ENCODE data around the gene KMT5B. TPM values are rescaled to one million over a fixed set of nuclear protein-coding genes. Genes with fewer than 3 reads are reported as not detected.

The KMT5B gene
- total RNA-seq, 2 experiments from 2014 or later = 29.2 to 32.2 TPM

- Mint-ChIP-seq H3K4me3 (no peak overlapping the region), H3K27ac (no peak overlapping the region), H3K36me3 (peaks cover 11% of the 10 kb centered on the region), H3K9me3 (no peaks in the 10 kb centered on the region), H3K4me1 (no peaks in the 10 kb centered on the region), H3K27me3 (no peaks in the 10 kb centered on the region)
- DNase-seq = no peak
- POLR2A ChIA-PET = no interaction called here
- no peak for ATAC-seq (ENCODE audit: low read depth)
Observed at GRCh38 chr11:68159665-68160064, 53.4 kb downstream of the KMT5B start.

DNA sequence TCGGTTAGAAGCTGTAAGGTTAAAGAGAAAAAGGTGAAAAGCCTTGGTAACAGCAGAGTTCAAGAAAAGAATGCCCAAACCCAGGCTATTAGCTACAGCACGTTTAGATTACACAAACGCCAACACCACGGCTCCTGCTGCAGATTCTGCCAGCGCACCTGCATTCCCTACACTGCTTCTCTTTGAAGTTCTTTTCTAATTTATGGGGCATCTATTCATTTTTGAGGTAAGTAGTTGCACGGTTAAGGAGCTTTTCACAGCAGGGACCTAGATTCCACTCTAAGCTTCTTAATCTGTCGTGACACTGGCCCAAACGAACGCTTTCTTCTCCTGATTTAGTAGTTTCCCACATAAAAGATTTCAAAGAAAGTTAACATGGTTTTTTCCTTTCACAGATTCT lies 53.9 kb downstream of the KMT5B start:
- no peaks in the 10 kb centered on the region for H3K4me1 Mint-ChIP-seq
- ATAC-seq (ENCODE audit: low read depth) (no peak), DNase-seq (no peak)
- no peaks in the 10 kb centered on the region for H3K9me3 Mint-ChIP-seq
- peaks cover 11% of the 10 kb centered on the region for H3K36me3 Mint-ChIP-seq
- no peaks in the 10 kb centered on the region for H3K27me3 Mint-ChIP-seq
- H3K4me3 Mint-ChIP-seq = no peak overlapping the region
- POLR2A ChIA-PET = no interaction called here
- H3K27ac Mint-ChIP-seq = no peak overlapping the region

DNA sequence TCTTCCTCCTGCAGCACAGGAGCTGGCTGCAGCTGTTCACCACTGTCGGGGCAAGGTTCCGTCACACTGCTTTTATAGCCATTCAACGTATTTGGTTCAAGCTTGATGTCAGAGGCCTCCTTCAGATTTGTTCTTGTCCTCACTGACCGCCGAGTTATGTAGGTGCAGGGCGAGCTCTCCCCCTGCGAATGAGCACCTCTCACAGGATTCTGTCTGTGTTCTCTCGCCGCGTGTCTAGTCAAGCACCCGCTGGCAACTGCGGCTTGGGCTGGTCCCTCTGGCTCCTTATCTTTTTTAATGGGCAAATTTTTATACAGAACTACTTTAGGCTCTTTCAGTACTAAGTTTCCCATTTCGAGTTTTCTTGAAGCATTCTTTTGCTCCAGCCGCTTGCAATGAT lies 54.5 kb downstream of the KMT5B start:
- Mint-ChIP-seq H3K9me3 (no peaks in the 10 kb centered on the region), H3K4me3 (no peak overlapping the region), H3K4me1 (no peaks in the 10 kb centered on the region), H3K27ac (no peak overlapping the region), H3K36me3 (peaks cover 11% of the 10 kb centered on the region), H3K27me3 (no peaks in the 10 kb centered on the region)
- ATAC-seq (ENCODE audit: low read depth) (no peak), DNase-seq (no peak)
- POLR2A ChIA-PET = no interaction called here

- Mint-ChIP-seq H3K27me3 (no peaks in the 10 kb centered on the region), H3K27ac (no peak overlapping the region), H3K36me3 (peaks cover 2% of the 10 kb centered on the region), H3K4me1 (peaks cover 1% of the 10 kb centered on the region), H3K9me3 (no peaks in the 10 kb centered on the region), H3K4me3 (no peak overlapping the region)
- DNase-seq (no peak), ATAC-seq (ENCODE audit: low read depth) (no peak)
- POLR2A ChIA-PET = no interaction called here
Observed at GRCh38 chr11:68153742-68154141, 59.4 kb downstream of the KMT5B start.

GRCh38 chr11:68150037-68150436 lies 63.1 kb downstream of the KMT5B start:
- H3K27ac Mint-ChIP-seq = no peak overlapping the region
- H3K4me1 Mint-ChIP-seq = peaks cover 3% of the 10 kb centered on the region
- no peak for DNase-seq
- no peak for ATAC-seq (ENCODE audit: low read depth)
- H3K4me3 Mint-ChIP-seq = no peak overlapping the region
- no peaks in the 10 kb centered on the region for H3K36me3 Mint-ChIP-seq
- peaks cover 2% of the 10 kb centered on the region for H3K27me3 Mint-ChIP-seq
- no peaks in the 10 kb centered on the region for H3K9me3 Mint-ChIP-seq
- POLR2A ChIA-PET = no interaction called here

DNA sequence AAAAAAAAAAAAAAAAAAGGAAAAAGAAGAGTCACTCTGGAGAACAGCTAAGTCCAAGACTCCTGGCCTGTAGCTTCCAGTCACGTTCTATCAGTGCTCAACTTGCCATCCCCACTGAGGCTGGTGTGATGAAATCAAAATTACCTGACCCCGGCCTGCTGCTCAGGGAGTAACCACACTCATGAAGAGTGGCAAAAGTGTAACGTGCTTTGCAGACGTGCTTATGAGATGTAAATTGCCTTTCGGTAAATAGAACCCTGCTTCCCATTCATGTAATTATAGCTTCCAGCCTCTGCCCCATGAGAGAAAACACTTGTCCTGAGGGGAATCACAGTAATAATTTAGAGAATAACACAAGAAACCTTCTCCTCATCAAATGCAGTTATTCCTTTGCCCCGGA lies 63.7 kb downstream of the KMT5B start:
- peaks cover 9% of the 10 kb centered on the region for H3K4me1 Mint-ChIP-seq
- H3K27ac Mint-ChIP-seq = no peak overlapping the region
- H3K9me3 Mint-ChIP-seq = no peaks in the 10 kb centered on the region
- POLR2A ChIA-PET = no interaction called here
- no peak for DNase-seq
- H3K4me3 Mint-ChIP-seq = no peak overlapping the region
- H3K36me3 Mint-ChIP-seq = no peaks in the 10 kb centered on the region
- ATAC-seq (ENCODE audit: low read depth) = no peak
- peaks cover 2% of the 10 kb centered on the region for H3K27me3 Mint-ChIP-seq

DNA sequence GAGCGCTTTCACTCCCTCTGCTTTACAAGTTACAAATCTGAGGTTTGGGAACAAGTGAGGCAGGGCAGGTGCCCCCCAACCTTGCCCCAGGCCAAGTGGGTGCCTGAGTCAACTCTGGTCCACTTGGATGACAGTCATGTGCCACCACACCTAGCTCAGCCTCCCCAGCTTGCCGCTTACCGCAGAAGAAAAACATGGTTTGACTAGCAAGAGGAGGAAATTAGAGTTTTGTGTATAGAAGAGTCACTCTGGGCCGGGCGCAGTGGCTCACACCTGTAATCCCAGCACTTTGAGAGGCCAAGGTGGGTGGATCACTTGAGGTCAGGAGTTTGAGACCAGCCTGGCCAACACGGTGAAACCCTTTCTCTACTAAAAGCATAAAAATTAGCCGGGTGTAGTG lies 64.2 kb downstream of the KMT5B start:
- POLR2A ChIA-PET = no interaction called here
- Mint-ChIP-seq H3K9me3 (no peaks in the 10 kb centered on the region), H3K4me3 (no peak overlapping the region), H3K27me3 (peaks cover 2% of the 10 kb centered on the region), H3K27ac (no peak overlapping the region), H3K4me1 (peaks cover 9% of the 10 kb centered on the region), H3K36me3 (no peaks in the 10 kb centered on the region)
- no peak for ATAC-seq (ENCODE audit: low read depth)
- DNase-seq = no peak

- Mint-ChIP-seq H3K4me3 (no peak overlapping the region), H3K4me1 (peaks cover 9% of the 10 kb centered on the region), H3K9me3 (no peaks in the 10 kb centered on the region), H3K27ac (no peak overlapping the region), H3K27me3 (peaks cover 2% of the 10 kb centered on the region), H3K36me3 (no peaks in the 10 kb centered on the region)
- ATAC-seq (ENCODE audit: low read depth) = no peak
- POLR2A ChIA-PET = no interaction called here
- DNase-seq = no peak
Observed at GRCh38 chr11:68148071-68148805, 64.9 kb downstream of the KMT5B start.

DNA sequence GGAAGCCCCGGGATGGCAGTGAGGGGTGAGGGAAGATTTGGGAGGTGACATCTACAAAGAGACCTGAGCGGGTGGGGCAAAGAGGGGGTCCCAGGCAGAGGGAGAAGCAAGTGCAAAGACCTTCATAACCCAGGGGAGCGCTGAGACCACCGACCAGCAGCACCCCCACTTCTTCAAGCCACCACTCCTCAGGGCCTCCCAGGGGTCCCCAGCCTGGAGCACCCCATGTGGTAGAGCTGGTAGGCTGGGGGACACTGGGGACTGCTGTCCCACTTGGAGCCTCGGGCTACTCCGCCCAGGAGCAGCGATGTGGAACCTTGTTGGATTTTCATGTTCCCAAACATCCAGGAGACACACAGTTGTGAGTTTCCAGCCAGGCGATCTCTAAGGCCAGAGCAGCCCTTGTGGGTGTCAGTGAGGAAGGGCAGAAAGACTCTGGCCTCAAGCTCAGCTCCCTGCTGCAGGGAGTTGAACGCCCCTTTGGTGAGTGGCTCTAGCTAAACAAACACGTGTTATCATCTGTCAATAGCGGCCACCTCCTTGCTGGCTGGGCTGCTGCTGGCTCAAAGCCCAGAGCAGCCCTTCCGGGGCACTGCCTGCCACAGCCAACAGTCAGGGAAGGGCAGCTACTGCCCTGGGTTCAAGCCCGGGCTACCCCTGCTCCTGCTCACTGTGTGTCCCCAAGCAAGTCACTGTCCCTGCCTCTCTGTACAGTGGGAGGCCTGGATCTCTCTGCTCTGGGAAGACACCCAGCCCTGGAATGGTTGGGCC lies 66.2 kb downstream of the KMT5B start:
- Mint-ChIP-seq H3K27me3 (peaks cover 2% of the 10 kb centered on the region), H3K27ac (no peak overlapping the region), H3K9me3 (no peaks in the 10 kb centered on the region), H3K4me1 (peaks cover 15% of the 10 kb centered on the region), H3K4me3 (no peak overlapping the region), H3K36me3 (no peaks in the 10 kb centered on the region)
- no peak for ATAC-seq (ENCODE audit: low read depth)
- POLR2A ChIA-PET = no interaction called here
- no peak for DNase-seq

DNA sequence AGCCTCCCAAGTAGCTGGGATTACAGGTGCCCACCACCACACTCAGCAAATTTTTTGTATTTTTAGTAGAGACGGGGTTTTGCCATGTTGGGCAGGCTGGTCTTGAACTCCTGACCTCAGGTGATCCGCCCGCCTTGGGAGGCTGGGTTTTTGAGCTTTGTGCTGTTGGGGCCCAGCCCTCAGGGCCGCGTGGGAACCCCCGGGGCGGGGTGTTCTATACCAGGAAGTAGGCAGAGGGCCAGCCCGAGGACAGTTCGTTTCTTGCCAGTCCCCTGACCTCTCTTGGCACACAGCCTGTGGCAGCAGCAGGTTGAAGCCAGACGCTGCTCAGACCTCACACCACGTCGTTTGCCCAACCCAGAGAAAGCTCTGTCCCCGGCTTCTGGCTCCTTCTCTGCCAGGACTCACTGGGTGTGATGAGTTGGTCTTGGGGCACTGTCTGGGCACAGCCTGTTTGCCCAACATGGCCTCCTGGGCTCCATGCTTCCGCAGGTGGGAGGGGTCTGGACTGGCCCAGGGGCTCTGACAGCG lies 67.0 kb downstream of the KMT5B start:
- ATAC-seq (ENCODE audit: low read depth) (no peak), DNase-seq (peak; percentile 33)
- H3K27me3 Mint-ChIP-seq = peaks cover 2% of the 10 kb centered on the region
- H3K27ac Mint-ChIP-seq = no peak overlapping the region
- H3K9me3 Mint-ChIP-seq = no peaks in the 10 kb centered on the region
- POLR2A ChIA-PET = no interaction called here
- H3K36me3 Mint-ChIP-seq = no peaks in the 10 kb centered on the region
- no peak overlapping the region for H3K4me3 Mint-ChIP-seq
- peaks cover 15% of the 10 kb centered on the region for H3K4me1 Mint-ChIP-seq

DNA sequence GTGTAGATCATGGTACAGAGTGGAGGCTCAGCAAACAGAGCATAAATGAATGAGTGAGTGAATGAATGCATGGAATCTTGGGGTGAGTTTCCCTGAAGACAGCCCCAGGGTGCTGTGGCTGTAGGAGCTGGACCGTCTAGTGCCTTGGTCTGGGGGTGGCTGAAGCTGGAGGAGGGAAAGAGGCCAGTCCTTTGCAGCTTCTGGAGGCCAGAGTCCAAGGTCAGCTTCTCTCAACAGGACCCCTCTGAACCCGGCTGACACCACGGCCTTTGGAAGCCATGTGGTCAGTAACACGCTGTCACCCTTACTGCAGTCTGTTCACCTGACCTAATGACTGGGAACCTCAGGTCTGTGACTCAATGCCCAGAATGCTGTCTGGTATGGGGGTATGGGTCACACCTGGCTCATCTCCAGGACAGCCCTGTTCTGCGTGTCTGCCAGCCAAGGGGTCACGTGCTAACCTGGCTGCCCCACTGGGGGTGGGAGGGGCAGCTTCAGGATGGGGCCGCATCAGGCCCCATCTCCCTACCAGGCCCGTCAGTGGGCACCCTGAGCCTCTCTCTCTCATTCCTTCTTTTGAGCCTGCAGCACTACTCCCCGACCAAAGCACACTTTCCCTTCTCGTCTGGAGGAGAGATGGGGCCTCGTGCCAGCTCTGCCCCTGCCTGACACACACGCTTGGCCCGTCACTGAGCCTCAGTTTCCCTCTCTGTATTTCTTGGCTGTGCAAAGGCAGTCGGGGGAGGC lies 67.8 kb downstream of the KMT5B start:
- no peak overlapping the region for H3K4me3 Mint-ChIP-seq
- POLR2A ChIA-PET = interaction anchor here (1.1 kb wide), 1 partner anchor 54 kb away, joined by 3 read pairs; no protein-coding TSS in a partner anchor
- H3K9me3 Mint-ChIP-seq = no peaks in the 10 kb centered on the region
- no peak overlapping the region for H3K27ac Mint-ChIP-seq
- DNase-seq (peak; percentile 25), ATAC-seq (ENCODE audit: low read depth) (no peak)
- peaks cover 4% of the 10 kb centered on the region for H3K27me3 Mint-ChIP-seq
- peaks cover 15% of the 10 kb centered on the region for H3K4me1 Mint-ChIP-seq
- no peaks in the 10 kb centered on the region for H3K36me3 Mint-ChIP-seq

DNA sequence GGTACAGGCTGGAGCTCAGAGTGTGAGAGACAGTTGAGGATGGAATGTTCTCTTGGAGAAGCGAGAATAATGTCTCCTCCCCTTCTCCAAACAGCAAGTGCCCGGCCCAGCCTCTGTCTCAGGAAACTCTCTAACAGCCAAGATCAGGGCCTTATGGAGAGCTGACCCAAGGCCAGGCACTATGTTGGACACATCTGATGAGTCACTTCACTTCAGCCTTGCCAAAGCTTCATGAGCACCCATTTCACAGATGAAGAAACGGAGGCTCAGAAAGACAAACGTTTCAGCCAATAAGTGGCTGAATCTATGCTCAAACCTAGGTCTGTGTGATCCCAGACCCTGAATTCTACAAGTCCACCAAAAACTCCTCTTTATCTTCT lies 69.8 kb downstream of the KMT5B start:
- Mint-ChIP-seq H3K27ac (peak overlapping the region; percentile 30), H3K36me3 (no peaks in the 10 kb centered on the region), H3K4me1 (peaks cover 14% of the 10 kb centered on the region), H3K9me3 (no peaks in the 10 kb centered on the region), H3K27me3 (peaks cover 10% of the 10 kb centered on the region), H3K4me3 (no peak overlapping the region)
- DNase-seq = no peak
- POLR2A ChIA-PET = no interaction called here
- no peak for ATAC-seq (ENCODE audit: low read depth)

DNA sequence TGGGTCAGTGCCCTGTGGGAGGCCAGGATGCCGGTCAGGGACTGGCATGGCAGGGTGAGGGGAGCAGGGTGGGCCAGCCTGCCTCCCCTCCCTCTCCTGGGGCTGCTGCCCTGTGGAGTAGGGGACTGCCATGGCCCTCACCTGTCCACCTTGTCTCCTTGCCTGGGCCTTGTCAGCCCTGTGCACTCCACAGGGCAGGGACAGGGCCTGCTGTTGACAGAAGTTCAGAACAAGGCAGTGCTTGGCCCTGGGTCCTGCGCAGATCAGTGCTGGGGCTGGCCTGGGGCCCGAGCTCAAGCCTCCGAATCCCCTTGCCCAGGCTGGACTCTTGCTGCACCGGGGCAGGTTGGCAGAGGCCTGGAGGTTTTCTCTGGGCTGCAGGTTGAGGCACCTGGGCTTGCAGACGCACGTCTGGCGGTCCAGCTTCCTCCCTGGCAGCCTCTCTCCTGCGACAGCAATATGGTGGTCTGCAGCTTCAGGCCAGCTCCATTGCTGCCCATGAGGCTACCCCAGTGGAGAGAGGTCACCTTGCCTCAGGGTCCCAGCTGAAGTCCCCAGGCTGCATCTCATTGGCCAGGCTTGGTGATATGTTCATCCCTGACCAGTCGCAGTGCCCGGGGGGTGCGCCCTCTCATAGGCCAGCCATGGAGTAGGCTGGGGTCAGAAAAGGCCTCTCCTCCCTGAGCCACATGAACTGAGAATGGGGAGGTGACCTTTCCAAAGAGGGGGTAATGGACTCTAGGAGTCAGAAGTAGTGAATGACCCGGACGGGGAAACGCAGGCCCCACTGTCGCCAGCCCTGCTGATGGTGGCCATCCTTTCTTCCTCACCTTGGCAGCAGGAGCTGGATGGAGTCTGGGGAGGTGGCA lies 70.4 kb downstream of the KMT5B start:
- POLR2A ChIA-PET = no interaction called here
- ATAC-seq (ENCODE audit: low read depth) (no peak), DNase-seq (peak; percentile 31)
- Mint-ChIP-seq H3K27me3 (peaks cover 10% of the 10 kb centered on the region), H3K4me3 (peak overlapping the region; percentile 37), H3K27ac (peak overlapping the region; percentile 69), H3K36me3 (no peaks in the 10 kb centered on the region), H3K9me3 (no peaks in the 10 kb centered on the region), H3K4me1 (peaks cover 14% of the 10 kb centered on the region)
